SK-N-SH treated with all-trans-retinoic acid at 6 μM for 48 hours (cell line): ENCODE data around the gene GRAMD2B.

Experiments used
- ARNTL ChIP-seq: fragments of 450-650 bp; formaldehyde crosslinking; IDR thresholded peaks from 2 replicates; pipeline ENCODE4 v1.5.0; 2020; ENCODE audit warnings: low read depth, mild to moderate bottlenecking, moderate library complexity, borderline replicate concordance
- BACH2 ChIP-seq: fragments of 250-450 bp; sonication (Bioruptor Pico); IDR thresholded peaks from 2 replicates; pipeline ENCODE4 v1.9.0; 2021; ENCODE audit warnings: mild to moderate bottlenecking, borderline replicate concordance
- CSRNP3 ChIP-seq: fragments of 250-450 bp; sonication (Bioruptor Pico); IDR thresholded peaks from 2 replicates; pipeline ENCODE4 v1.5.1; 2021; ENCODE audit warnings: mild to moderate bottlenecking, moderate library complexity
- GLIS3 ChIP-seq: fragments of 250-450 bp; sonication (Bioruptor Pico); IDR thresholded peaks from 2 replicates; pipeline ENCODE4 v1.5.0; 2020; ENCODE audit warnings: mild to moderate bottlenecking, moderate library complexity
- ZC3H10 ChIP-seq: fragments of 250-450 bp; sonication (Bioruptor Pico); IDR thresholded peaks from 2 replicates; pipeline ENCODE4 v1.5.1; 2021; ENCODE audit warnings: mild to moderate bottlenecking, moderate library complexity
- ZFP30 ChIP-seq: fragments of 450-650 bp; formaldehyde crosslinking; IDR thresholded peaks from 2 replicates; pipeline ENCODE4 v1.5.0; 2022; ENCODE audit warnings: mild to moderate bottlenecking, moderate library complexity
- ZNF8 ChIP-seq: fragments of 450-650 bp; formaldehyde crosslinking; IDR thresholded peaks from 2 replicates; pipeline ENCODE4 v1.5.0; 2020; ENCODE audit warnings: mild to moderate bottlenecking, moderate library complexity
- TF ChIP-seq, protein P1 (sequence below): fragments of 250-450 bp; sonication (Bioruptor Pico); IDR thresholded peaks from 2 replicates; pipeline ENCODE4 v1.8.0; 2020; ENCODE audit warnings: mild to moderate bottlenecking, moderate library complexity, borderline replicate concordance
- TF ChIP-seq, protein P2 (sequence below): fragments of 250-450 bp; sonication (Bioruptor Pico); IDR thresholded peaks from 2 replicates; pipeline ENCODE4 v1.5.1; 2020; ENCODE audit warnings: low read depth, mild to moderate bottlenecking, moderate library complexity

- no peak for TF ChIP-seq BACH2 (CRISPR knock-in tag)
- no peak for TF ChIP-seq ARNTL (CRISPR knock-in tag)
- TF ChIP-seq, protein P1, sequence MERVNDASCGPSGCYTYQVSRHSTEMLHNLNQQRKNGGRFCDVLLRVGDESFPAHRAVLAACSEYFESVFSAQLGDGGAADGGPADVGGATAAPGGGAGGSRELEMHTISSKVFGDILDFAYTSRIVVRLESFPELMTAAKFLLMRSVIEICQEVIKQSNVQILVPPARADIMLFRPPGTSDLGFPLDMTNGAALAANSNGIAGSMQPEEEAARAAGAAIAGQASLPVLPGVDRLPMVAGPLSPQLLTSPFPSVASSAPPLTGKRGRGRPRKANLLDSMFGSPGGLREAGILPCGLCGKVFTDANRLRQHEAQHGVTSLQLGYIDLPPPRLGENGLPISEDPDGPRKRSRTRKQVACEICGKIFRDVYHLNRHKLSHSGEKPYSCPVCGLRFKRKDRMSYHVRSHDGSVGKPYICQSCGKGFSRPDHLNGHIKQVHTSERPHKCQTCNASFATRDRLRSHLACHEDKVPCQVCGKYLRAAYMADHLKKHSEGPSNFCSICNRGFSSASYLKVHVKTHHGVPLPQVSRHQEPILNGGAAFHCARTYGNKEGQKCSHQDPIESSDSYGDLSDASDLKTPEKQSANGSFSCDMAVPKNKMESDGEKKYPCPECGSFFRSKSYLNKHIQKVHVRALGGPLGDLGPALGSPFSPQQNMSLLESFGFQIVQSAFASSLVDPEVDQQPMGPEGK, result no peak
- TF ChIP-seq ZC3H10 (CRISPR knock-in tag), result no peak
- no peak for TF ChIP-seq CSRNP3 (CRISPR knock-in tag)
- TF ChIP-seq, protein P2, sequence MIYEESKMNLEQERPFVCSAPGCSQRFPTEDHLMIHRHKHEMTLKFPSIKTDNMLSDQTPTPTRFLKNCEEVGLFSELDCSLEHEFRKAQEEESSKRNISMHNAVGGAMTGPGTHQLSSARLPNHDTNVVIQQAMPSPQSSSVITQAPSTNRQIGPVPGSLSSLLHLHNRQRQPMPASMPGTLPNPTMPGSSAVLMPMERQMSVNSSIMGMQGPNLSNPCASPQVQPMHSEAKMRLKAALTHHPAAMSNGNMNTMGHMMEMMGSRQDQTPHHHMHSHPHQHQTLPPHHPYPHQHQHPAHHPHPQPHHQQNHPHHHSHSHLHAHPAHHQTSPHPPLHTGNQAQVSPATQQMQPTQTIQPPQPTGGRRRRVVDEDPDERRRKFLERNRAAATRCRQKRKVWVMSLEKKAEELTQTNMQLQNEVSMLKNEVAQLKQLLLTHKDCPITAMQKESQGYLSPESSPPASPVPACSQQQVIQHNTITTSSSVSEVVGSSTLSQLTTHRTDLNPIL (CRISPR knock-in tag), result no peak
- no peak for TF ChIP-seq ZNF8 (CRISPR knock-in tag)
- TF ChIP-seq GLIS3, result no peak
- TF ChIP-seq ZFP30 (CRISPR knock-in tag), result no peak
Measured at GRCh38 chr5:126449751-126450271, 26.6 kb downstream of the GRAMD2B start.
